Body of pancreas (tissue), 4 donors: ENCODE results near the gene METTL1.

Experiments used
- POLR2A ChIP-seq, 3 donors: fragments of 450-650 bp; IDR thresholded peaks; one replicate each; pipeline ENCODE4 v1.6.1; 2016; ENCODE audit warnings: antibody characterized with exemption in 3 of 3, mild to moderate bottlenecking in 2 of 3
- TF ChIP-seq, protein P1 (sequence below), 7 experiments: fragments of 450-650 bp in 4 of 7; fragments of 200-600 bp in 3 of 7; sonication (generic) in 3 of 7; IDR thresholded peaks; one replicate each; pipeline ENCODE4 v1.5.1; 2016 to 2019; ENCODE audit warnings: antibody characterized with exemption in 7 of 7

- TF ChIP-seq, protein P1, sequence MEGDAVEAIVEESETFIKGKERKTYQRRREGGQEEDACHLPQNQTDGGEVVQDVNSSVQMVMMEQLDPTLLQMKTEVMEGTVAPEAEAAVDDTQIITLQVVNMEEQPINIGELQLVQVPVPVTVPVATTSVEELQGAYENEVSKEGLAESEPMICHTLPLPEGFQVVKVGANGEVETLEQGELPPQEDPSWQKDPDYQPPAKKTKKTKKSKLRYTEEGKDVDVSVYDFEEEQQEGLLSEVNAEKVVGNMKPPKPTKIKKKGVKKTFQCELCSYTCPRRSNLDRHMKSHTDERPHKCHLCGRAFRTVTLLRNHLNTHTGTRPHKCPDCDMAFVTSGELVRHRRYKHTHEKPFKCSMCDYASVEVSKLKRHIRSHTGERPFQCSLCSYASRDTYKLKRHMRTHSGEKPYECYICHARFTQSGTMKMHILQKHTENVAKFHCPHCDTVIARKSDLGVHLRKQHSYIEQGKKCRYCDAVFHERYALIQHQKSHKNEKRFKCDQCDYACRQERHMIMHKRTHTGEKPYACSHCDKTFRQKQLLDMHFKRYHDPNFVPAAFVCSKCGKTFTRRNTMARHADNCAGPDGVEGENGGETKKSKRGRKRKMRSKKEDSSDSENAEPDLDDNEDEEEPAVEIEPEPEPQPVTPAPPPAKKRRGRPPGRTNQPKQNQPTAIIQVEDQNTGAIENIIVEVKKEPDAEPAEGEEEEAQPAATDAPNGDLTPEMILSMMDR (IDR thresholded peaks at IDR 0.05) = no peak
- no peak for TF ChIP-seq POLR2A (IDR thresholded peaks at IDR 0.05)
Observed at GRCh38 chr12:57761391-57761998, 10.4 kb downstream of the METTL1 start.
